K562 (cell line): ENCODE measurements around the gene HLA-B. TPM values are rescaled to one million over a fixed set of nuclear protein-coding genes. Genes with fewer than 3 reads are reported as not detected.

Experiments
- ATF1 ChIP-seq, 2 experiments: fragments of 450-650 bp in 1 of 2; IDR thresholded peaks; 2 replicates each; pipeline ENCODE4 v1.6.1; 2016; ENCODE audit warnings: missing compliant biosample characterization in 1 of 2, missing genetic modification characterization in 1 of 2
- CTBP1 ChIP-seq: fragments of 450-650 bp; IDR thresholded peaks from 2 replicates; pipeline ENCODE4 v1.6.1; 2016; ENCODE audit warnings: borderline replicate concordance
- MGA ChIP-seq: fragments of 450-650 bp; IDR thresholded peaks from 2 replicates; pipeline ENCODE4 v1.6.1; 2016; ENCODE audit warnings: mild to moderate bottlenecking, moderate library complexity
- MNT ChIP-seq, 2 experiments: fragments of 450-650 bp; conservative IDR thresholded peaks; 2 replicates each; pipeline ENCODE4 v1.6.1; 2017; ENCODE audit warnings: mild to moderate bottlenecking in 2 of 2, moderate library complexity in 2 of 2
- MTA1 ChIP-seq: fragments of 450-650 bp; IDR thresholded peaks from 2 replicates; pipeline ENCODE4 v1.6.1; 2017; ENCODE audit warnings: borderline replicate concordance
- RBFOX2 ChIP-seq: fragments of 200-400 bp; formaldehyde crosslinking; IDR thresholded peaks from 2 replicates; pipeline ENCODE4 v1.6.1; 2017; ENCODE audit warnings: low read depth, mild to moderate bottlenecking, low read length, moderate library complexity
- SAP30 ChIP-seq: fragments of 200-600 bp; sonication (generic); IDR thresholded peaks from 2 replicates; pipeline ENCODE4 v1.6.1; 2012; ENCODE audit warnings: borderline replicate concordance, low read depth, mild to moderate bottlenecking, moderate library complexity, low read length, control low read depth, inconsistent platforms; ENCODE audit not compliant: insufficient read depth, poor library complexity, severe bottlenecking
- SP1 ChIP-seq: sonication (generic); formaldehyde crosslinking; IDR thresholded peaks from 2 replicates; pipeline ENCODE4 v1.8.1; 2022; ENCODE audit warnings: mild to moderate bottlenecking, missing genetic modification reagents
- SP2 ChIP-seq: IDR thresholded peaks from 2 replicates; pipeline ENCODE4 v1.6.1; 2011; ENCODE audit warnings: mild to moderate bottlenecking, low read depth, low read length, moderate library complexity; ENCODE audit not compliant: poor library complexity, severe bottlenecking; ENCODE audit errors: extremely low read depth
- TAF9B ChIP-seq: fragments of 450-650 bp; IDR thresholded peaks from 2 replicates; pipeline ENCODE4 v1.6.1; 2018; ENCODE audit warnings: mild to moderate bottlenecking; ENCODE audit not compliant: partially characterized antibody
- TEAD2 ChIP-seq: fragments of 450-650 bp; IDR thresholded peaks from 2 replicates; pipeline ENCODE4 v1.6.1; 2016; ENCODE audit warnings: missing genetic modification characterization, control low read depth, missing compliant biosample characterization
- ZBTB1 ChIP-seq: sonication (generic); formaldehyde crosslinking; IDR thresholded peaks from 2 replicates; pipeline ENCODE4 v1.8.1; 2023; ENCODE audit warnings: missing genetic modification reagents, low read depth, mild to moderate bottlenecking, borderline replicate concordance
- ZNF12 ChIP-seq: sonication (generic); formaldehyde crosslinking; IDR thresholded peaks from 2 replicates; pipeline ENCODE4 v1.4.0; 2020; ENCODE audit warnings: mild to moderate bottlenecking, missing genetic modification reagents
- ZNF175 ChIP-seq: fragments of 200-800 bp; sonication (Bioruptor generic); IDR thresholded peaks from 2 replicates; pipeline ENCODE4 v1.6.1; 2016; ENCODE audit warnings: low read depth, mild to moderate bottlenecking, missing genetic modification characterization, missing compliant biosample characterization
- polyA plus RNA-seq, 8 experiments: library from polyadenylated mRNA; depleted of rRNA in 4 of 8; stranded (reverse) in 5 of 8; unstranded in 3 of 8; fragments of >200 nt; fragmentation: Nextera tagmentation in 2 of 8; fragmentation: Illumina TruSeq in 1 of 8; extraction: Ambion mirVana in 2 of 8; extraction: Trizol in 1 of 8; gene quantifications; 2 replicates each; pipeline versions ENCODE4 v1.2.1 to v1.2.3, GENCODE V29; 2011 to 2014; ENCODE audit warnings: inconsistent platforms in 1 of 8, missing spikeins in 1 of 8
- total RNA-seq, 7 experiments: library from RNA; depleted of rRNA in 6 of 7; stranded (reverse); fragments of >200 nt in 6 of 7; fragmentation: Illumina TruSeq in 2 of 7; extraction: Trizol in 2 of 7; gene quantifications; 2 replicates each; pipeline versions ENCODE4 v1.2.1 to v1.2.3, GENCODE V29; 2011 to 2021; ENCODE audit warnings: low replicate concordance in 1 of 7

The HLA-B gene
- total and polyA plus RNA-seq, 9 of the 15 experiments (the other 6 are each of a cell fraction or from before 2014, with no cell fraction given) = 0.07 to 9.7 (median 0.65) TPM; not detected in 2

GRCh38 chr6:31403283-31404060 lies 46.5 kb upstream of the HLA-B start, which contains the start of gene MICA (continued):
- TF ChIP-seq MTA1 (peak; percentile 75), ZBTB1 (CRISPR knock-in tag) (peak; percentile 40; the same call in 1 of the 2 replicates), ZNF12 (no peak), SP2 (peak; percentile 23), SAP30 (peak; percentile 84), MGA (peak; percentile 97), TEAD2 (tag) (no peak), ATF1 (CRISPR knock-in tag; IDR thresholded peaks at IDR 0.05) (no peak), ATF1 (tag; IDR thresholded peaks at IDR 0.05) (peak; percentile 72), SP1 (peak; percentile 74), TAF9B (peak; percentile 13), CTBP1 (peak; percentile 87), RBFOX2 (peak; percentile 89), ZNF175 (CRISPR knock-in tag) (no peak), MNT (conservative IDR thresholded peaks at IDR 0.05) (peak; percentile 29 to 77)
